ENCODE measurements around the gene FERMT3.
"Not testable (repeated sequence)": the region's sequence is repeated elsewhere in the genome, so short reads cannot be mapped to it uniquely, and the experiment has no call there.

FERMT3 gene

DNA sequence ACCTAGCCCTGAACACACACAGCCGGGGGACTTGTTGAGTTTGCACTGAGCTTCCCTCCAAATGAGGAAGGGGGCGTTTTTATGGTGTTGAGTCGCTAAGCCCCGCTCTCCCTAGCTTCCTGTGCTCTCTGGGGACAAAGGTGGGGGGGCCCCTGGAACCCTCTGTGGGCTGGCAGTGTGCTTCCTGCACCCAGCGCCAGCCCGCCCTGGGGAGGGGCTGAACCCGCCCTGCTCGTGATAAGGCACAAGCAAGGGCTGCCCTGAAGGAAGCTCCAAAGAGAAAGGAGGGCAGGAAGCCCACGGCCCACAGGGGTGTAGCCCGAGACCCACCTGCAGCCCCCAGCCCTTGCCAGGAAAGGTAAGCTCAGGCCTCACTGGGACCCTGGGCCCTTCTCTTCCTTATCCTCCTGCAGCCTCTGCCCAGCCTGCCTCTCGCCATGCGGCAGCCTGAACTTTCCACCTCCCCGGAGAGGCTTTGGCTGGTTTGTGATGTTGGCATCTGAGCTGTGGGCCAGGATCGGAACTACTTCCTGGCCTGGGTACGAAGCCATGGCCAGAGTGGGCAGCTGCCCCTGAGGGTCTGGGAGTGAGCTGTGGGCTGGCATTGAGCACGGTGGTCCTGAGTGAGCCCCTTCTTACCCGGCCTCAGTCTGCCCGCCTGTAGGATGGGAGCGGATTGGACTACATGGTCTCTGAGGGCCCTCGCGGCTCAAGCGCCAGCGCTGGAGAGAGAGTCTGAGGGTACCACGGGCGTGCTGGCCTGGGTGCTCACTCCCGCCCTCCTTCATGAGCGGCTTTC lies at the start of gene FERMT3:
TSS of gene FERMT3 (plus strand) at position 265 of the 799 bp plus-strand sequence. CDS start 644 bp downstream, outside the sequence.
- H3K4me3 ChIP-seq (ENCODE audit: low read length), result no peak within 1 kb of the TSS
- no peak within 1 kb of the TSS for H3K9ac ChIP-seq (ENCODE audit: low read length)
- H3K4me1 ChIP-seq (ENCODE audit: control insufficient read depth, low read depth, low read length), result no peaks in the 10 kb centered on the region
- H3K27ac ChIP-seq (ENCODE audit: low read length), result no peak within 1 kb of the TSS
- peaks cover 43% of the 10 kb centered on the region for H3K36me3 ChIP-seq (ENCODE audit: control insufficient read depth, low read depth, low read length)
- no peaks in the 10 kb centered on the region for H3K27me3 ChIP-seq (ENCODE audit: control insufficient read depth, insufficient read depth, low read length)
- no peaks in the 10 kb centered on the region for H3K9me3 ChIP-seq (ENCODE audit: control insufficient read depth, low read depth, low read length)

DNA sequence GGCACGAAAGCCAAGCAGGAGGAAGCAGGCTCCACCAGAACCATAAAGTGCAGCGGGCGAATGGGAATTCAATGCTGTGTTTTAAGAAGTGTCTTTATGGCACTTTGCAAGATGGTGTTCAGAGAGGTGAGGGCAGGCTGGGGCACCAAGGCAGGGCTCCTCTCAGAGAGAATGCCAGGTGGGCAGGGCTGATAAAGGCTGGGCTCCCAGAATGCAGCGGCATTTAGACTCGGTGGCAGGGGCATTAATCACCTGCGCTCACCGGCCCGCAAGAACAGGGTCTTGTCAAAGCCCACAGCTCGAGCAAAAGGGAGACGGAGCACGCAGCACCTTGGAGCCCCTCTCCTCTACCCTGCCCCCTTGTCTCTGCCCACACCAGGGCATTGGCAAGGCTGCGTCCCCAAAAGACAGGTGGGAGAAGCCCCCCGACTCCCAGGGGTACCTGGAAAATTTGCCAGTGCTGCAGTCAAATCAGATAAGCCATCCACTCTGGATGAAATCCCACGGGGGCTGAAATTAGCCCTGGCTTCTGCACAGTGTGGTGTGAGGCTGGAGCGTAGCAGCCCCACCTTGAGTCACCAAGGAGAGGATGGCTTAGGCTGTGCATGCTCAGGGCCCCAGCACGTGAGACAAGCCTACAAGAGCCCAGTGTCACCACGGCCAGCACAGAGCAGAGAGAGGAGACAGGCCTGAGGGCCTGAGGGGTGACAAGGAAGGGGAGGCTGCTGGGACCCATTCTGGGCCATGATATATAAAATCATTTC lies 48.7 kb upstream of the FERMT3 start:
- Histone ChIP-seq H3K9ac (ENCODE audit: low read length) (no peak overlapping the region), H3K27ac (ENCODE audit: low read length) (no peak overlapping the region), H3K27me3 (ENCODE audit: control insufficient read depth, insufficient read depth, low read length) (no peaks in the 10 kb centered on the region)

DNA sequence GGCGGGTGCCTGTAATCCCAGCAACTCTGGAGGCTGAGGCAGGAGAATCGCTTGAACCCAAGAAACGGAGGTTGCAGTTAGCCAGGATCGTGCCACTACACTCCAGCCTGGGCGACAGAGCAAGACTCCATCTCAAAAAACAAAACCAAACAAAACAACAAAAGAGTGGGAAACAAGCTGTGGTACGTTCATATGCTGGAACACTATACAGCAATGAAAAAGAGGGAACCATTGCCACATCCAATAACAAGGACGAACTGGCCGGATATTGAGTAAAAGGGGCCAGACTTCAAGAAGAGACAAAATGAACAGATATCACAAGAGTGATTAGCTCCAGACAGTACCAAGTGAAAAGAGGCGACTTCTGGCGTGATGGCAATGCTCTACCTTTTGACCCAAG lies 45.5 kb upstream of the FERMT3 start:
- H3K9ac ChIP-seq (ENCODE audit: low read length), result no peak overlapping the region
- no peak overlapping the region for H3K27ac ChIP-seq (ENCODE audit: low read length)
- no peak overlapping the region for H3K4me3 ChIP-seq (ENCODE audit: low read length)
- peaks cover 4% of the 10 kb centered on the region for H3K27me3 ChIP-seq (ENCODE audit: control insufficient read depth, insufficient read depth, low read length)
- peaks cover 7% of the 10 kb centered on the region for H3K4me1 ChIP-seq (ENCODE audit: control insufficient read depth, low read depth, low read length)
- H3K36me3 ChIP-seq (ENCODE audit: control insufficient read depth, low read depth, low read length), result no peaks in the 10 kb centered on the region
- H3K9me3 ChIP-seq (ENCODE audit: control insufficient read depth, low read depth, low read length), result no peaks in the 10 kb centered on the region

More for the DNA sequence above, 48.7 kb upstream of the FERMT3 start:
- H3K4me3 ChIP-seq (ENCODE audit: low read length), result no peak overlapping the region
- H3K36me3 ChIP-seq (ENCODE audit: control insufficient read depth, low read depth, low read length), result no peaks in the 10 kb centered on the region
- peaks cover 12% of the 10 kb centered on the region for H3K4me1 ChIP-seq (ENCODE audit: control insufficient read depth, low read depth, low read length)
- H3K9me3 ChIP-seq (ENCODE audit: control insufficient read depth, low read depth, low read length), result no peaks in the 10 kb centered on the region

DNA sequence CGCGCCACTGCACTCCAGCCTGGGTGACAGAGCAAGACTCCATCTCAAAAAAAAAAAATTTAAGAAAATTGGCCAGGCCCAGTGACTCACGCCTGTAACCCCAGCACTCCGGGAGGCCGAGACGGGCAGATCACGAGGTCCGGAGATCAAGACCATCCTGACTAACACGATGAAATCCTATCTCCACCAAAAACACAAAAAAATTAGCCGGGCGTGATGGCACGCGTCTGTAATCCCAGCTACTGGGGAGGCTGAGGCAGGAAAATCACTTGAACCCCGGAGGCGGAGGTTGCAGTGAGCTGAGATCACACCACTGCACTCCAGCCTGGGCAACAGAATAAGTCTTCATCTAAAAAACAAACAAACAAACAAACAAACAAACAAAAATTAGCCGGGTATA lies 43.8 kb upstream of the FERMT3 start:
- not testable (repeated sequence) for H3K9me3 ChIP-seq (ENCODE audit: control insufficient read depth, low read depth, low read length); H3K27me3 ChIP-seq (ENCODE audit: control insufficient read depth, insufficient read depth, low read length); H3K9ac ChIP-seq (ENCODE audit: low read length); H3K4me1 ChIP-seq (ENCODE audit: control insufficient read depth, low read depth, low read length); H3K4me3 ChIP-seq (ENCODE audit: low read length); H3K27ac ChIP-seq (ENCODE audit: low read length); H3K36me3 ChIP-seq (ENCODE audit: control insufficient read depth, low read depth, low read length)

DNA sequence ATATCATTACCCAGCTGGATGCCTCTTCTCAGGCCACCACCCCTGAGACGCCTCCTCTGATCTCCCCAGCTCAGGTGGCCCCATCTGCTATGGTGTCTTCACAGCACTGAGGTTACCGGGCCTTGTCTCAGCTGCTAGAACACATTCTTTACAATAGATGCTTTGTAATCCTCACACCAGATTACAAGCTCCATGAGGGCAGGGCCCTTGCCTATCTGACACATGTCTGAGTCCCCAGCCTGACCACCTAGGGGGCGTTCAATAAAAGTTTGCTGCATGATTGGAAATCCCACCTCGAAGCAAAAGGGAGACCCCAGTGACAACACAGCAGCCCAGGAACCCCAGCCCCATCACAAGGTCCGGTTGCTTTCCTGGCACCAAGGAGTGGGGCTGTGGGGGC lies 42.6 kb upstream of the FERMT3 start:
- Histone ChIP-seq H3K36me3 (ENCODE audit: control insufficient read depth, low read depth, low read length) (no peaks in the 10 kb centered on the region), H3K9ac (ENCODE audit: low read length) (no peak overlapping the region), H3K9me3 (ENCODE audit: control insufficient read depth, low read depth, low read length) (no peaks in the 10 kb centered on the region), H3K27me3 (ENCODE audit: control insufficient read depth, insufficient read depth, low read length) (peaks cover 4% of the 10 kb centered on the region), H3K4me1 (ENCODE audit: control insufficient read depth, low read depth, low read length) (peaks cover 7% of the 10 kb centered on the region), H3K27ac (ENCODE audit: low read length) (no peak overlapping the region), H3K4me3 (ENCODE audit: low read length) (no peak overlapping the region)

DNA sequence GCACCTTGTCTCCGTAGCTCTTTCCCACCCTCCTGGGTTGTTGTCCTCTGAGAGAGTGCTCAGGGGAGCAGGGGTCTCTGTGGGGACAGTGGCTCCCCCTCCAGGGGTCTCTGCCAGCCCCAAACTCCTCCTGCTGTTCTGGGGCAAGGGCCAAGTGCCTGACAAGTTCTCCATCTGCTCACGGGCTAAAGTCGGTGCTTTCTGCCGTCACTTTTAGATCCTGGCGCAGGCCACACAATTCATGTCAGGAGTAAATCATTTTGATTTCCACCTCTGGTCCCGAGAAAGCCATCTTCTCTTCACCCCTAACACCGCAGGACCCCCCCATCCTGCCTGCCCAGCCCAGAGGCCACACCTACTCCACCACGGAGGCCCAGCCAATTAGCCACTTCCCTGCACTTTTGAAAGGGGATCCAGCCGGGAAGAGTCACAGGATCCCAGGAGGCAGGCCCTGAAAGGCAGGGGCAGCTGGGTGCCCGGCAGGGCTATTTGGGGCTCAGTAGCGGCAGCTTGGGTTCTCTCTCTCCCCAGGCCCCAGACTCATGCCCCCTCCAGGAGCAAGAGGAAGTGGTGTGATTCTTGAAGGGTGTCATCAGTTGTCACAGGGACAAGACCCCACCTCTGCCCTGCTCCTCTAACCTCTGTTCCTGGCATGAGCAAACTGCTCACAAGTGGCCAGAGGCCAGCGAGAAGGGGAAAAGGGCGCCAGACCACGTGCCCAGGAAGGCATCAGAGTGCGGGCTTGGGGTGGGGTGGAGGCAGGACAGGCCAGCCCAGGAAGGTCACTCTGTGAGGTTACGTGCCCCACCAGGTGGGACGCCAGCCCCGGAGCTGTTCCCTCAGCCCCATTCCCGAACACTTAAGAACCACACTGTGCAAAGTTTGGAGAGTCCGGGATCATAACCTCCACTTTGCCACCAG lies 41.9 kb upstream of the FERMT3 start:
- Histone ChIP-seq H3K27ac (ENCODE audit: low read length) (no peak overlapping the region), H3K9ac (ENCODE audit: low read length) (no peak overlapping the region), H3K27me3 (ENCODE audit: control insufficient read depth, insufficient read depth, low read length) (peaks cover 4% of the 10 kb centered on the region), H3K9me3 (ENCODE audit: control insufficient read depth, low read depth, low read length) (no peaks in the 10 kb centered on the region), H3K36me3 (ENCODE audit: control insufficient read depth, low read depth, low read length) (no peaks in the 10 kb centered on the region), H3K4me1 (ENCODE audit: control insufficient read depth, low read depth, low read length) (peaks cover 7% of the 10 kb centered on the region), H3K4me3 (ENCODE audit: low read length) (peak overlapping the region; percentile 67)

DNA sequence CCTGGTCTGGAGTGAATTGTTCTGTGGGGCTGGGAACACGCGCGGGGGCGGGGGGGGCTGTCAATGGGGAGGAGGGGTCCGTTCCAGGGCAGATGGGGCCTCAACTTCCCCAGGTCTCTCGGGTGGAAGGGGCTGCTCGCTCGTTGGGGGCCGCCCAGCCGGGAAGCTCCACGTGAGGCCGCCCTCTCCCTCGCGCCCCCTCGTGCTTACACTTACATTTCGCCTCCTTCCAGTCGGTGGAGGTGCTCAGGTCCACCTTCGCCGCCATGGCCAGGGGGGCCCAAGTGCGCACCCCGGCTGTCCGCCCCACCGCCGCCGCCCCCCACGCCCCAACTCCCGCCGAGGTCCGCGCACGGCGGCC lies 41.1 kb upstream of the FERMT3 start:
- Histone ChIP-seq H3K36me3 (ENCODE audit: control insufficient read depth, low read depth, low read length) (no peaks in the 10 kb centered on the region), H3K4me3 (ENCODE audit: low read length) (peak overlapping the region; percentile 67), H3K27me3 (ENCODE audit: control insufficient read depth, insufficient read depth, low read length) (peaks cover 4% of the 10 kb centered on the region), H3K27ac (ENCODE audit: low read length) (no peak overlapping the region), H3K9ac (ENCODE audit: low read length) (peak overlapping the region; percentile 56), H3K4me1 (ENCODE audit: control insufficient read depth, low read depth, low read length) (peaks cover 7% of the 10 kb centered on the region), H3K9me3 (ENCODE audit: control insufficient read depth, low read depth, low read length) (no peaks in the 10 kb centered on the region)

DNA sequence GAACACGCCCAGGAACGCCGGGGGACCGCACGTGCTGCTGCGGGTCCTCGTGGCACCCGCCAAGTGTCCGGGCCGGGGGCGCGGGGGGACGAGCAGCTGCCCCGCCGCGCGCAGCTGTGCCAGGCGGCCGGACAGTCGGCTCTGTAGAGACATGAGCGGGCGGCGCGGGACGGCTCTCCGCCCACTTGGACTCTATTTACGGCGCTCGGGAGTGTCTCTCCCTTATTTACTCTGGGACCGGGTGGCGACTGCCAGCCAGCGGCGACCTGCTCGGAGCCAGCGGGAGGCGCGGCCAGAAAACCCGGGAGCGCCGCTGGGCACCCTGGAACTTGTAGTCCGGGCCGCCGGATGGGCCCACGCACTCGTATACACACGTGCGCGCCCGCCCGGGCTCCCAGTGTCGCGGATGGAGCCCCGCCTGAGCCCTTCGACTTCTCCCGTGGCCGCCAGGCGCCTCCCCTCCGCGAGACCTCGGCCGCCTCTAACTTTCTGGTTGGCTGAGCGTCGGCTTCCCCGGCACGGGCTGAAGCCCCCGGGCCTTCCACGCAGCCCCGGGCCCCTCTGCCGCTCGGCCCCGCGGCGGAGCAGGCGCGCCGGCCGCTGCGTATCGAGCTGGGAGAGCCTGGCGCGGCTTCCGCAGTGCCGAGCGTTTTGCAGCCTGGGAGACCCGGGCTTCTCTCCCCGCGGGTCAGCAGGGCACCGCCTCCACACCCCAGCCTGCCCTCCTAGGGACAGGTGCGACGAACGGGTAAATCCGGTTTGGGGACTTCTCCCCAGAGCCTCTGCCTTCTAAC lies 40.5 kb upstream of the FERMT3 start, which contains the start of gene MACROD1:
TSS of gene MACROD1 (minus strand) at position 272 of the 794 bp plus-strand sequence. CDS start at position 153, 119 bp downstream.
- Histone ChIP-seq H3K4me3 (ENCODE audit: low read length) (peak within 1 kb of the TSS; percentile 67), H3K9me3 (ENCODE audit: control insufficient read depth, low read depth, low read length) (no peaks in the 10 kb centered on the region), H3K27ac (ENCODE audit: low read length) (no peak within 1 kb of the TSS), H3K9ac (ENCODE audit: low read length) (peak within 1 kb of the TSS; percentile 56), H3K27me3 (ENCODE audit: control insufficient read depth, insufficient read depth, low read length) (peaks cover 4% of the 10 kb centered on the region), H3K36me3 (ENCODE audit: control insufficient read depth, low read depth, low read length) (no peaks in the 10 kb centered on the region), H3K4me1 (ENCODE audit: control insufficient read depth, low read depth, low read length) (peaks cover 7% of the 10 kb centered on the region)

DNA sequence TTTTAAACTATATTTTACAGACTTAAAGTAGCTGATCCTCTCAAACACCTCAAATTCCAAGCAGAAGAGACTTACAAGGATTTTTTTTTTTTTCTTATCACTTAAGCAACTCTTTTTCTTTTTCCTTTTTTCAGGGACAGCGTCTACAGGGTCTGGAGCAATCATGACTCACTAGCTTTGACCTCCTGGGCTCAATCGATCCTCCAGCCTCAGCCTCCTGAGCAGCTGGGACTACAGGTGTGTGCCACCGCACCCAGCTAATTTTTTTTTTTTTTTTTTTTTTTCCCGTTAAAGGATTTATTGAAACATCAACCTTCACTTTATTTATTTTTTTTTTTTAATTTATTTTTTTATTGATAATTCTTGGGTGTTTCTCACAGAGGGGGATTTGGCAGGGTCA lies 36.1 kb upstream of the FERMT3 start:
- H3K27ac ChIP-seq (ENCODE audit: low read length), result no peak overlapping the region
- H3K9me3 ChIP-seq (ENCODE audit: control insufficient read depth, low read depth, low read length), result no peaks in the 10 kb centered on the region
- H3K9ac ChIP-seq (ENCODE audit: low read length), result no peak overlapping the region
- no peaks in the 10 kb centered on the region for H3K4me1 ChIP-seq (ENCODE audit: control insufficient read depth, low read depth, low read length)
- H3K4me3 ChIP-seq (ENCODE audit: low read length), result no peak overlapping the region
- H3K27me3 ChIP-seq (ENCODE audit: control insufficient read depth, insufficient read depth, low read length), result no peaks in the 10 kb centered on the region
- H3K36me3 ChIP-seq (ENCODE audit: control insufficient read depth, low read depth, low read length), result no peaks in the 10 kb centered on the region

DNA sequence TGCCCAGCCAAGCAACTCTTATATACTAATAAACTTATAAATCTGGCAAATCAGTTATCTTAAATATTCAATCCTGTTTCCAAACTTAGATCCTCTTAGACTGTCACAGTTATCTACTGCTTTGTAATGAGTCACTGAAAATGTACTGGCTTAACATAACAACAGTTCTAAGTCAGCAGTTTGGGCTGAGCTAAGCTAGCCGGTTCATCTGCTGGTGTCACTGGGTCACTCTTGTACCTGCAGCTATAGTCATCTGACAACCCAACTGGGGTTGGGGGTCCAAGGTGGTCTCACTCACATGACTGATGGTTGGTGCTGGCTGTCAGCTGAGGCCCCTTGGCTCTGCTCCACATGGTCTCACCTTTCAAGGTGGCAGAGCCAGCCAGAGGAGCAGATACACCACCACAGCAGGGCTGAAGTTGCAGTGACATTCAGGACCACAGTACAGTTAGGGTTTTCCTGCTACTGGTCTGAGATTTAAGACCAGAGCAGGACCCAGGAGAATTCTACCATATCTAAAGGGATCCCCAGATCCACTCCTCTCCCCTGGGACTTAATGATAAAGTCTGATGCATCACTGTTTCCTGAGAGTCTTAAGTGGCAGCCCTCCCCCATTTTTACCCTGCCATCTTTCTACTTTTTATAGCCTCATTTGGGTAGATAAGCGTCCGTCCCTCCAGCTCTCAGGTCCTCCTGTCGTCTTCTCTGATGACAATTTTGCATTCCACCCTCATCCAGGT lies 32.7 kb upstream of the FERMT3 start:
- no peaks in the 10 kb centered on the region for H3K36me3 ChIP-seq (ENCODE audit: control insufficient read depth, low read depth, low read length)
- no peaks in the 10 kb centered on the region for H3K9me3 ChIP-seq (ENCODE audit: control insufficient read depth, low read depth, low read length)
- no peaks in the 10 kb centered on the region for H3K4me1 ChIP-seq (ENCODE audit: control insufficient read depth, low read depth, low read length)
- H3K27ac ChIP-seq (ENCODE audit: low read length), result no peak overlapping the region
- no peak overlapping the region for H3K9ac ChIP-seq (ENCODE audit: low read length)
- no peaks in the 10 kb centered on the region for H3K27me3 ChIP-seq (ENCODE audit: control insufficient read depth, insufficient read depth, low read length)
- H3K4me3 ChIP-seq (ENCODE audit: low read length), result no peak overlapping the region
